Loucy (cell line): ENCODE results near the gene PPAN.

Experiments
- H2AFZ ChIP-seq: fragments of 200-600 bp; sonication (generic); 2 replicates; pipeline ENCODE4 v1.6.0; 2016; ENCODE audit warnings: antibody characterized with exemption, mild to moderate bottlenecking, low read length, moderate library complexity
- H3F3A ChIP-seq: fragments of 200-600 bp; 2 replicates; pipeline ENCODE4 v1.6.0; 2016; ENCODE audit warnings: antibody characterized with exemption, low read depth, mild to moderate bottlenecking
- H3K27me3 ChIP-seq: fragments of 200-600 bp; sonication (generic); 2 replicates; pipeline ENCODE4 v1.6.1; 2014; ENCODE audit warnings: low read length, mild to moderate bottlenecking; ENCODE audit not compliant: insufficient read depth, poor library complexity, severe bottlenecking
- H3K36me3 ChIP-seq: fragments of 200-600 bp; sonication (generic); 2 replicates; pipeline ENCODE4 v1.6.1; 2016; ENCODE audit warnings: low read length; ENCODE audit not compliant: insufficient read depth
- H3K4me1 ChIP-seq: fragments of 200-600 bp; sonication (generic); 2 replicates; pipeline ENCODE4 v1.5.1; 2014; ENCODE audit warnings: low read length, mild to moderate bottlenecking; ENCODE audit not compliant: insufficient read depth, poor library complexity, severe bottlenecking
- H3K4me2 ChIP-seq: fragments of 200-600 bp; sonication (generic); 2 replicates; pipeline ENCODE4 v1.6.0; 2014; ENCODE audit warnings: antibody characterized with exemption, low read length, low read depth, mild to moderate bottlenecking; ENCODE audit not compliant: poor library complexity, severe bottlenecking
- H3K4me3 ChIP-seq: fragments of 200-600 bp; sonication (generic); 2 replicates; pipeline ENCODE4 v1.5.1; 2014; ENCODE audit warnings: low read length, mild to moderate bottlenecking, mixed read lengths; ENCODE audit not compliant: poor library complexity, severe bottlenecking
- H3K79me2 ChIP-seq: fragments of 200-600 bp; sonication (generic); 2 replicates; pipeline ENCODE4 v1.6.1; 2014; ENCODE audit warnings: low read length; ENCODE audit not compliant: insufficient read depth
- H3K9ac ChIP-seq: fragments of 200-600 bp; sonication (generic); 2 replicates; pipeline ENCODE4 v1.6.0; 2014; ENCODE audit warnings: mild to moderate bottlenecking, low read depth, low read length, moderate library complexity; ENCODE audit not compliant: poor library complexity, severe bottlenecking
- H3K9me2 ChIP-seq: fragments of 200-600 bp; sonication (generic); replicated peaks from 2 replicates; pipeline ENCODE4 v1.6.1; 2016; ENCODE audit warnings: low read depth, low read length, mixed read lengths
- H3K9me3 ChIP-seq: fragments of 200-600 bp; sonication (generic); 2 replicates; pipeline ENCODE4 v1.6.1; 2014; ENCODE audit warnings: mild to moderate bottlenecking, antibody characterized with exemption, low read length, low read depth; ENCODE audit not compliant: insufficient read depth
- H4K20me1 ChIP-seq: fragments of 200-600 bp; sonication (generic); 2 replicates; pipeline ENCODE4 v1.6.0; 2014; ENCODE audit warnings: antibody characterized with exemption, low read length, mild to moderate bottlenecking; ENCODE audit not compliant: insufficient read depth, poor library complexity, severe bottlenecking
- CTCF ChIP-seq: fragments of 200-600 bp; sonication (generic); conservative IDR thresholded peaks from 2 replicates; pipeline ENCODE4 v1.5.1; 2014; ENCODE audit warnings: mild to moderate bottlenecking, antibody characterized with exemption, low read length
- EZH2phosphoT487 ChIP-seq: fragments of 200-600 bp; IDR thresholded peaks from 2 replicates; pipeline ENCODE4 v1.6.1; 2018; ENCODE audit warnings: antibody characterized with exemption, mild to moderate bottlenecking, moderate library complexity, borderline replicate concordance

PPAN gene

DNA sequence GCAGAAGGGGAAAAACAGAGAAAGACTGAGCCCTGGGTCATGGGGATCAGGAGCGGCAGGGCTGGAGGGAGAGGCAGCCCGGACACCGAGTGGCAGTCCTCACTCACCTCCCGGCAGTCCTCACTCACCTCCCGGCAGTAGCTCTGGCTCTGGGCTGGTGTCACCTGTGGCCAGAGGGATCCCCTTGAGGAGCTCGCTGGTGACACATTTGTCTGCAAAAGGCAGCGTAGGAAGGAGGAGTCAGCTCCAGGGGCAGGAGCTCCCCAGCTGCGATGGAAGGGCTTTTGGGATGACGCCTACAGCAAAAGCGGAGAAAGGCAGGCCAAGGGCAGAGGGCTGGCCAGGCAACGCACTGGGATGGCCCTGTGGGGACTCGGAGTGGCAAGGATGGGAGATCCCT, 12.8 kb downstream of the PPAN start:
- Histone ChIP-seq H3K9me3 (no peaks in the 10 kb centered on the region), H3K4me2 (peak overlapping the region; percentile 92), H2AFZ (no peak overlapping the region), H3K9ac (peak overlapping the region; percentile 94), H3K9me2 (no peaks in the 10 kb centered on the region), H3K27me3 (no peaks in the 10 kb centered on the region), H3K79me2 (peaks cover 35% of the 10 kb centered on the region), H3K36me3 (peaks cover 19% of the 10 kb centered on the region; the same call in 1 of the 2 replicates), H4K20me1 (peaks cover 39% of the 10 kb centered on the region), H3K4me3 (peak overlapping the region; percentile 97), H3F3A (no peaks in the 10 kb centered on the region), H3K4me1 (peaks cover 7% of the 10 kb centered on the region)
- TF ChIP-seq EZH2phosphoT487 (no peak), CTCF (no peak)

GRCh38 chr19:10120538-10121189, 14.5 kb downstream of the PPAN start:
- no peak overlapping the region for H3K4me2 ChIP-seq
- TF ChIP-seq EZH2phosphoT487: no peak
- no peak for TF ChIP-seq CTCF
- H3F3A ChIP-seq: no peaks in the 10 kb centered on the region

DNA sequence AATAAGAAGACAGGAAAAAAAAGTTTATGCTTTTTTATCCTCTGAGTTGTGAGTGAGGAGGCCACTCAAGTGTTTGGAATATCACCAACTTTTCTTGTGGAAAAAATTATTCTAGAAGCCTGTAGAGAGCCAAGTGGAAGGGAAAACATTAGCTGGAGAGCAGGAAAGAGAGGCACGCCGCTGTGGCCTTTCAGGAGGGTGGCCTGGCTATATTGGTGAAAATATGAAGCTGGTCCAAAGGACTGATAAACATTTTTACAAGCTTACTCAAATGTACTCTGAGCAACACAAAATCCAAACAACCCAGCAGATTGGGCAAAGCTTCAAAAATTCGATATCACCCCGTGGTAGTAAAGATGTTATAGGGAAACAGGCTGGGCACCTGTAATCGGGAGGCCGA, 15.9 kb downstream of the PPAN start:
- Histone ChIP-seq H3K79me2 (peaks cover 24% of the 10 kb centered on the region), H3K9ac (no peak overlapping the region), H2AFZ (no peak overlapping the region), H3K9me3 (no peaks in the 10 kb centered on the region), H3K36me3 (no peaks in the 10 kb centered on the region), H3K27me3 (no peaks in the 10 kb centered on the region), H3K4me3 (no peak overlapping the region), H3K9me2 (no peaks in the 10 kb centered on the region), H4K20me1 (peaks cover 19% of the 10 kb centered on the region), H3F3A (no peaks in the 10 kb centered on the region), H3K4me1 (peaks cover 7% of the 10 kb centered on the region), H3K4me2 (no peak overlapping the region)
- no peak for TF ChIP-seq CTCF
- no peak for TF ChIP-seq EZH2phosphoT487

More at GRCh38 chr19:10120538-10121189, 14.5 kb downstream of the PPAN start:
- no peaks in the 10 kb centered on the region for H3K27me3 ChIP-seq
- H4K20me1 ChIP-seq: peaks cover 30% of the 10 kb centered on the region
- no peaks in the 10 kb centered on the region for H3K9me2 ChIP-seq
- H3K36me3 ChIP-seq: peaks cover 11% of the 10 kb centered on the region; the same call in 1 of the 2 replicates
- peaks cover 35% of the 10 kb centered on the region for H3K79me2 ChIP-seq
- H3K9ac ChIP-seq: no peak overlapping the region
- no peak overlapping the region for H3K4me3 ChIP-seq
- no peak overlapping the region for H2AFZ ChIP-seq
- H3K9me3 ChIP-seq: no peaks in the 10 kb centered on the region
- peaks cover 7% of the 10 kb centered on the region for H3K4me1 ChIP-seq
